Measurements from ENCODE around the gene ZFAND6. TPM values are rescaled to one million over a fixed set of nuclear protein-coding genes. Genes with fewer than 3 reads are reported as not detected.

ZFAND6 gene
- total RNA-seq, 1 donor from 2014 or later, result 73.1 TPM

GRCh38 chr15:80161468-80162016 lies 102.1 kb downstream of the ZFAND6 start:
- DNase-seq (ENCODE audit: low spot score, unreplicated experiment), result no peak
- Mint-ChIP-seq H3K27ac (no peak overlapping the region), H3K4me1 (ENCODE audit: low read depth) (peaks cover 4% of the 10 kb centered on the region)

DNA sequence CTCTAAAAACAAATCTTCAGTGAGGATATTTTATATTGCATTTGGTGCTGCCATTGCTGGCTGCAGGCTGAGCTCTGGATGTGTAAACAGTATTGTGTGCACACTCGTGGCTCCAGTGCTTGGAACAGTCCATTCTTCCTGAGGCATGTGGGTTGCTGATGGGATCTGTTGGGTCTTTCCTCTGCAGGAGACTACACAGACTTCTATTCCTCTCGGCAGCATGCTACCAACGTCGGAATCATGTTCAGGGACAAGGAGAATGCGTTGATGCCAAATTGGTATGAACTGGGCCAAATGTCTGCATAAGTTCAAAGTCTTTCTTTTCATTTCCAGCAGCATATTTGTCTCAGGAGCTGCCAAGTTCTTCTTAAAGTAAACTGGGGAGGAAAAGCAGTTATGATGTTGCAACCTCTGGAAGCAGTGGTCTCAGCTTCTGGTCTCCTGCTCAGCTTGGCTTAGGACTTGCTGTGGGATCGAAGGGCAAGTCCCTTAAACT lies 102.6 kb downstream of the ZFAND6 start:
- H3K27ac Mint-ChIP-seq, result no peak overlapping the region
- H3K4me1 Mint-ChIP-seq (ENCODE audit: low read depth), result peaks cover 4% of the 10 kb centered on the region
- no peaks in the 10 kb centered on the region for H3K27me3 Mint-ChIP-seq
- no peak for DNase-seq (ENCODE audit: low spot score, unreplicated experiment)
- TF ChIP-seq, protein P1, sequence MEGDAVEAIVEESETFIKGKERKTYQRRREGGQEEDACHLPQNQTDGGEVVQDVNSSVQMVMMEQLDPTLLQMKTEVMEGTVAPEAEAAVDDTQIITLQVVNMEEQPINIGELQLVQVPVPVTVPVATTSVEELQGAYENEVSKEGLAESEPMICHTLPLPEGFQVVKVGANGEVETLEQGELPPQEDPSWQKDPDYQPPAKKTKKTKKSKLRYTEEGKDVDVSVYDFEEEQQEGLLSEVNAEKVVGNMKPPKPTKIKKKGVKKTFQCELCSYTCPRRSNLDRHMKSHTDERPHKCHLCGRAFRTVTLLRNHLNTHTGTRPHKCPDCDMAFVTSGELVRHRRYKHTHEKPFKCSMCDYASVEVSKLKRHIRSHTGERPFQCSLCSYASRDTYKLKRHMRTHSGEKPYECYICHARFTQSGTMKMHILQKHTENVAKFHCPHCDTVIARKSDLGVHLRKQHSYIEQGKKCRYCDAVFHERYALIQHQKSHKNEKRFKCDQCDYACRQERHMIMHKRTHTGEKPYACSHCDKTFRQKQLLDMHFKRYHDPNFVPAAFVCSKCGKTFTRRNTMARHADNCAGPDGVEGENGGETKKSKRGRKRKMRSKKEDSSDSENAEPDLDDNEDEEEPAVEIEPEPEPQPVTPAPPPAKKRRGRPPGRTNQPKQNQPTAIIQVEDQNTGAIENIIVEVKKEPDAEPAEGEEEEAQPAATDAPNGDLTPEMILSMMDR (IDR thresholded peaks at IDR 0.05; ENCODE audit: unreplicated experiment), result no peak
- no peaks in the 10 kb centered on the region for H3K9me3 Mint-ChIP-seq (ENCODE audit: low read depth)
- H3K36me3 Mint-ChIP-seq (ENCODE audit: insufficient read depth), result peaks cover 7% of the 10 kb centered on the region
- no peak overlapping the region for H3K4me3 Mint-ChIP-seq (ENCODE audit: low read depth)

More at GRCh38 chr15:80161468-80162016, 102.1 kb downstream of the ZFAND6 start:
- Mint-ChIP-seq H3K9me3 (ENCODE audit: low read depth) (no peaks in the 10 kb centered on the region), H3K27me3 (no peaks in the 10 kb centered on the region), H3K4me3 (ENCODE audit: low read depth) (no peak overlapping the region), H3K36me3 (ENCODE audit: insufficient read depth) (peaks cover 7% of the 10 kb centered on the region)
- TF ChIP-seq, protein P1 (IDR thresholded peaks at IDR 0.05; ENCODE audit: unreplicated experiment), result no peak

DNA sequence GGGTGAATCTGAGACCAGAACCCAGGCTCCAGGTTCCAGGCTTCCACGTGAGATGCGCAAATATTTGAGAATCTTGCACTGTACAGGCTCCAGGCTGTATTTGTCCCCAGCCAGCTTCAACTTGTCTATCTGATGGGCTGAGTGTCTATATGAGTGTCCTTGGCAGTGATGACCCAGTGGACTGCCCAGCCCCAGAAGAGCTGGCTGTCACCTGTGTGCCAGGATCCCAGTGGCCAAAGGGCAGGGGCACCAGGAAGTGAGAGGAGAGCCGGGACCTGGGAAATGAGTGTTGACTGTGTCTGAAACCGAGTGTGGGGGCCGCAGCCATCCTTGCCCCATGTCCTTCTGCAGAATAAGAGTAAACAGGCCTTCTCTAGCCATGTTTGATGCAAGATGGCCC lies 103.7 kb downstream of the ZFAND6 start:
- H3K4me1 Mint-ChIP-seq (ENCODE audit: low read depth), result peaks cover 4% of the 10 kb centered on the region
- H3K9me3 Mint-ChIP-seq (ENCODE audit: low read depth), result no peaks in the 10 kb centered on the region
- peaks cover 7% of the 10 kb centered on the region for H3K36me3 Mint-ChIP-seq (ENCODE audit: insufficient read depth)
- TF ChIP-seq, protein P1 (IDR thresholded peaks at IDR 0.05; ENCODE audit: unreplicated experiment), result no peak
- no peak for DNase-seq (ENCODE audit: low spot score, unreplicated experiment)
- no peak overlapping the region for H3K27ac Mint-ChIP-seq
- H3K4me3 Mint-ChIP-seq (ENCODE audit: low read depth), result no peak overlapping the region
- no peaks in the 10 kb centered on the region for H3K27me3 Mint-ChIP-seq

DNA sequence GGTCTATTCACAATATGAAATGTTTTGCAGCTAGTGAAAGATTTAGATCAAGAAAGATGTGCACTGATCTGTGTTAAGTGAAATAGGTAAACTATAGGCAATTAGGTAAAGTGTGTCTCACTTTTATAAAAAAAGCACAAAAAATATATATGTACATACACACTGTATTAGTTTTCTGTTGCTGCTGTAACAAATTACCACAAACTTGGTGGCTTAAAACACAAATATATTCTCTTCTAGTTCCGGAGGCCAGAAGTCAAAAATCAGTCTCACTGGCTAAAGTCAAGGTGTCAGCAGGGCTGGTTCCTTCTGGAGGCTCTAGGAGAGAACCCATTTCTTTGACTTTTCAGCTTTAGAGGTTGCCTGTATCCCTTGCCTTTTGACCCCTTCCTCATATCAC lies 104.4 kb downstream of the ZFAND6 start:
- no peak for DNase-seq (ENCODE audit: low spot score, unreplicated experiment)
- Mint-ChIP-seq H3K27ac (no peak overlapping the region), H3K27me3 (no peaks in the 10 kb centered on the region), H3K9me3 (ENCODE audit: low read depth) (no peaks in the 10 kb centered on the region), H3K4me1 (ENCODE audit: low read depth) (peaks cover 4% of the 10 kb centered on the region), H3K4me3 (ENCODE audit: low read depth) (no peak overlapping the region), H3K36me3 (ENCODE audit: insufficient read depth) (peaks cover 7% of the 10 kb centered on the region)
- TF ChIP-seq, protein P1 (IDR thresholded peaks at IDR 0.05; ENCODE audit: unreplicated experiment), result no peak

DNA sequence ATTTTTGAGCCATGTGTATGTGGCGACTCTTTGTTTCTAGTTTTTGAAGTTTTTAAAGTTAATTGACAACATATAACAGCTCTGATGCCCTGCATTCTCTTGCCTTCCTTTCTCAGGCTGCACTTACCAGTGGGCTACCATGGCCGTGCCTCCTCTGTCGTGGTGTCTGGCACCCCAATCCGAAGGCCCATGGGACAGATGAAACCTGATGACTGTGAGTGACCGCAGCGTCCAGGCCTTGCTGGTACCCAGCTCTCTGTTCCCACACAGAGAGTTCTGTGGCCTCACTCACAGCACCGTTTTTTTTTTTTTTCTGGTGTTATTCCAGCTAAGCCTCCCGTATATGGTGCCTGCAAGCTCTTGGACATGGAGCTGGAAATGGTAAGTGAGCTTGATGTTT lies 108.5 kb downstream of the ZFAND6 start:
- H3K27me3 Mint-ChIP-seq, result no peaks in the 10 kb centered on the region
- no peaks in the 10 kb centered on the region for H3K4me1 Mint-ChIP-seq (ENCODE audit: low read depth)
- H3K36me3 Mint-ChIP-seq (ENCODE audit: insufficient read depth), result peaks cover 10% of the 10 kb centered on the region
- H3K9me3 Mint-ChIP-seq (ENCODE audit: low read depth), result no peaks in the 10 kb centered on the region
- no peak overlapping the region for H3K27ac Mint-ChIP-seq
- DNase-seq (ENCODE audit: low spot score, unreplicated experiment), result no peak
- H3K4me3 Mint-ChIP-seq (ENCODE audit: low read depth), result no peak overlapping the region
- TF ChIP-seq, protein P1 (IDR thresholded peaks at IDR 0.05; ENCODE audit: unreplicated experiment), result no peak
